Hepatocyte (in vitro differentiated cells): ENCODE data around the gene RUNX3. TPM values are rescaled to one million over a fixed set of nuclear protein-coding genes. Genes with fewer than 3 reads are reported as not detected.

Source experiments
- DNase-seq: peaks from one replicate; pipeline ENCODE4 v3.0.0-alpha.2; 2016; ENCODE audit warnings: low spot score
- H2AFZ ChIP-seq: fragments of 200-600 bp; sonication (generic); 2 replicates; pipeline ENCODE4 v1.6.0; 2016; ENCODE audit warnings: antibody characterized with exemption, mild to moderate bottlenecking
- H3K27ac ChIP-seq: fragments of 200-600 bp; sonication (generic); 2 replicates; pipeline ENCODE4 v1.5.1; 2016; ENCODE audit warnings: mild to moderate bottlenecking
- H3K27me3 ChIP-seq: fragments of 200-600 bp; sonication (generic); 2 replicates; pipeline ENCODE4 v1.6.1; 2016
- H3K36me3 ChIP-seq: fragments of 200-600 bp; sonication (generic); replicated peaks from 2 replicates; pipeline ENCODE4 v1.5.1; 2016; ENCODE audit warnings: low read depth; ENCODE audit not compliant: insufficient read depth
- H3K4me1 ChIP-seq: fragments of 200-600 bp; sonication (generic); 2 replicates; pipeline ENCODE4 v1.5.1; 2016; ENCODE audit warnings: mild to moderate bottlenecking, moderate library complexity; ENCODE audit not compliant: insufficient read depth
- H3K4me2 ChIP-seq: fragments of 200-600 bp; sonication (generic); 2 replicates; pipeline ENCODE4 v1.6.0; 2016
- H3K4me3 ChIP-seq: fragments of 200-600 bp; sonication (generic); 2 replicates; pipeline ENCODE4 v1.5.1; 2016; ENCODE audit warnings: mild to moderate bottlenecking
- H3K79me2 ChIP-seq: fragments of 200-600 bp; sonication (generic); 2 replicates; pipeline ENCODE4 v1.6.0; 2017; ENCODE audit warnings: mild to moderate bottlenecking
- H3K9me2 ChIP-seq: fragments of 200-600 bp; sonication (generic); replicated peaks from 2 replicates; pipeline ENCODE4 v1.6.0; 2017; ENCODE audit warnings: mild to moderate bottlenecking; ENCODE audit not compliant: insufficient read depth
- H3K9me3 ChIP-seq: fragments of 200-600 bp; sonication (generic); 2 replicates; pipeline ENCODE4 v1.5.1; 2016; ENCODE audit warnings: low read depth, mild to moderate bottlenecking
- H4K20me1 ChIP-seq: fragments of 200-600 bp; sonication (generic); 2 replicates; pipeline ENCODE4 v1.6.0; 2016; ENCODE audit warnings: mild to moderate bottlenecking; ENCODE audit not compliant: insufficient read depth, poor library complexity, severe bottlenecking
- CTCF ChIP-seq: fragments of 200-600 bp; sonication (generic); IDR thresholded peaks from 2 replicates; pipeline ENCODE4 v1.5.1; 2016; ENCODE audit warnings: antibody characterized with exemption, mild to moderate bottlenecking; ENCODE audit not compliant: poor library complexity
- EZH2 ChIP-seq: fragments of 200-600 bp; sonication (generic); IDR thresholded peaks from 2 replicates; pipeline ENCODE4 v1.6.1; 2016; ENCODE audit warnings: antibody characterized with exemption, mild to moderate bottlenecking, borderline replicate concordance
- EZH2phosphoT487 ChIP-seq: fragments of 200-600 bp; sonication (generic); IDR thresholded peaks from one replicate; pipeline ENCODE4 v1.6.1; 2018; ENCODE audit warnings: antibody characterized with exemption, mild to moderate bottlenecking, low read depth, moderate library complexity; ENCODE audit not compliant: unreplicated experiment, severe bottlenecking
- WGBS: methylation state at CpG from one replicate; pipeline ENCODE4 v1.1.6; 2016; ENCODE audit warnings: low lambda C conversion rate; ENCODE audit errors: missing lambda C conversion rate; 5-methylcytosine and 5-hydroxymethylcytosine counted together
- polyA plus RNA-seq: library from polyadenylated mRNA; unstranded; fragments of >200 nt; fragmentation: Nextera tagmentation; extraction: Ambion mirVana; gene quantifications from 2 replicates; pipeline ENCODE4 v1.2.1, GENCODE V29; 2016
- total RNA-seq: library from RNA; depleted of rRNA; stranded (reverse); fragments of >200 nt; gene quantifications from 2 replicates; pipeline ENCODE4 v1.2.3, GENCODE V29; 2014

The RUNX3 gene
- total and polyA plus RNA-seq, 2 experiments from 2014 or later = 0.13 to 0.16 TPM

- DNase-seq = peak; percentile 48
- Histone ChIP-seq H3K4me1 (no peaks in the 10 kb centered on the region), H3K79me2 (no peaks in the 10 kb centered on the region), H3K9me2 (no peaks in the 10 kb centered on the region), H3K27ac (no peak overlapping the region), H3K4me3 (no peak overlapping the region), H3K4me2 (no peak overlapping the region), H4K20me1 (no peaks in the 10 kb centered on the region), H3K36me3 (no peaks in the 10 kb centered on the region), H3K9me3 (no peaks in the 10 kb centered on the region), H3K27me3 (no peaks in the 10 kb centered on the region), H2AFZ (no peak overlapping the region)
- 58% methylated on average over 13 of the region's 13 CpGs for WGBS
- no peak for TF ChIP-seq CTCF
- TF ChIP-seq EZH2 = no peak
- no peak for TF ChIP-seq EZH2phosphoT487
Measured at GRCh38 chr1:24970399-24970753, 40.3 kb upstream of the RUNX3 start.

- H4K20me1 ChIP-seq = no peaks in the 10 kb centered on the region
- WGBS = 73% methylated on average over 24 of the region's 26 CpGs
- H3K27me3 ChIP-seq = no peaks in the 10 kb centered on the region
- DNase-seq = no peak
- no peaks in the 10 kb centered on the region for H3K9me2 ChIP-seq
- H3K79me2 ChIP-seq = no peaks in the 10 kb centered on the region
- H3K4me2 ChIP-seq = no peak overlapping the region
- no peaks in the 10 kb centered on the region for H3K4me1 ChIP-seq
- no peaks in the 10 kb centered on the region for H3K36me3 ChIP-seq
- TF ChIP-seq EZH2phosphoT487 = no peak
- TF ChIP-seq CTCF = no peak
- no peak for TF ChIP-seq EZH2
- H3K9me3 ChIP-seq = no peaks in the 10 kb centered on the region
- H2AFZ ChIP-seq = no peak overlapping the region
- no peak overlapping the region for H3K4me3 ChIP-seq
- H3K27ac ChIP-seq = no peak overlapping the region
Measured at GRCh38 chr1:24969596-24970398, 39.7 kb upstream of the RUNX3 start.

DNA sequence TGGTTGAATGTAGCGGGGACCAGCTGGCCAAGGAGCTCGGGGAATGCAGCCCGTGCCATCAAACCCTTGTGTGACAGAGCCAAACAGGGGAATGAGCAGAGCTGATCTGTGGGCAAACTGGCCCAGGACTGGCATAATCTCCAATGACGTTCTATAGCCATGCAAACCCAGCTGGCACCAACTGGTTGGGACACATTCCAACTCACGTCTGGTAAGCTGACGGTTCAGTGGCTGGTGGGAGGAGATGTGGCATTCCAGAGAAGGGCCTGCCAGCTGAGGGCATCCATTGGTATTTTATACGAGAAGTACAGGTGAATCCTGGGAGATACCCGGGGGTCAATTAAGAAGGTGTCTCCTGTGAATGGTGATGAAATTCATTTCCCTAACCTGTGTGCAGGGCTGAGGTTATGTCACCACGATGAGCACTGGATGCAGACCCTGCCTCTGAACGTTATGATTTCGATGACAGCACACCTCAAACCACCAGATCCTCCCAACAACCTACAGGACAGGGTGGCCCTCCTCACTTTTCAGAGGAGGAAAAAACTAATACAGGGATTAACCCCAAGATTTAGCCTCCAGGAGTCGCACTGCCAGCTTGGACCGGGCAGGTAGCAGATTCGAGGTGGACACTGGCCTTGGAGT, 39.0 kb upstream of the RUNX3 start:
- H2AFZ ChIP-seq = no peak overlapping the region
- no peaks in the 10 kb centered on the region for H3K9me3 ChIP-seq
- no peak for TF ChIP-seq EZH2phosphoT487
- TF ChIP-seq CTCF = no peak
- TF ChIP-seq EZH2 = no peak
- no peak for DNase-seq
- no peaks in the 10 kb centered on the region for H4K20me1 ChIP-seq
- no peaks in the 10 kb centered on the region for H3K79me2 ChIP-seq
- no peak overlapping the region for H3K4me3 ChIP-seq
- H3K27ac ChIP-seq = no peak overlapping the region
- no peaks in the 10 kb centered on the region for H3K27me3 ChIP-seq
- H3K4me2 ChIP-seq = no peak overlapping the region
- 89% methylated on average over 14 of the region's 14 CpGs for whole genome bisulfite sequencing
- no peaks in the 10 kb centered on the region for H3K4me1 ChIP-seq
- H3K36me3 ChIP-seq = no peaks in the 10 kb centered on the region
- H3K9me2 ChIP-seq = no peaks in the 10 kb centered on the region
